AG10803 (cell line): ENCODE measurements around the gene CPXM2.

Source experiments
- DNase-seq: peaks from one replicate; pipeline ENCODE4 v3.0.0; 2010; ENCODE audit warnings: low read depth
- H3K4me3 ChIP-seq: 2 replicates; pipeline ENCODE4 v1.5.1; 2011; ENCODE audit warnings: mild to moderate bottlenecking, low read length, control low read depth
- CTCF ChIP-seq: conservative IDR thresholded peaks from 2 replicates; pipeline ENCODE4 v1.5.1; 2011; ENCODE audit warnings: mild to moderate bottlenecking, low read length, control low read depth, inconsistent platforms

The CPXM2 gene

GRCh38 chr10:123808286-123808685 lies 83.3 kb downstream of the CPXM2 start:
- no peak overlapping the region for H3K4me3 ChIP-seq
- TF ChIP-seq CTCF, result no peak
- no peak for DNase-seq

- no peak for TF ChIP-seq CTCF
- no peak for DNase-seq
Observed at GRCh38 chr10:123807444-123808035, 84.1 kb downstream of the CPXM2 start.

GRCh38 chr10:123804716-123805115 lies 86.9 kb downstream of the CPXM2 start:
- TF ChIP-seq CTCF, result no peak
- DNase-seq, result peak; percentile 89
- H3K4me3 ChIP-seq, result no peak overlapping the region

More at GRCh38 chr10:123807444-123808035, 84.1 kb downstream of the CPXM2 start:
- no peak overlapping the region for H3K4me3 ChIP-seq

GRCh38 chr10:123800821-123801220 lies 90.8 kb downstream of the CPXM2 start:
- no peak for DNase-seq
- TF ChIP-seq CTCF, result no peak
- H3K4me3 ChIP-seq, result no peak overlapping the region

GRCh38 chr10:123800289-123800688 lies 91.3 kb downstream of the CPXM2 start:
- H3K4me3 ChIP-seq, result no peak overlapping the region
- no peak for TF ChIP-seq CTCF
- DNase-seq, result peak; percentile 32

- no peak overlapping the region for H3K4me3 ChIP-seq
- TF ChIP-seq CTCF, result no peak
- DNase-seq, result no peak
Observed at GRCh38 chr10:123798856-123799255, 92.8 kb downstream of the CPXM2 start.

GRCh38 chr10:123797813-123798212 lies 93.8 kb downstream of the CPXM2 start:
- no peak for TF ChIP-seq CTCF
- DNase-seq, result no peak
- no peak overlapping the region for H3K4me3 ChIP-seq
